ENCODE results near the gene ANKRD33B. TPM values are rescaled to one million over a fixed set of nuclear protein-coding genes. Genes with fewer than 3 reads are reported as not detected.

ANKRD33B gene
- total RNA-seq, 1 experiment from 2014 or later, result 14.9 TPM

GRCh38 chr5:10673407-10673806 lies 109.5 kb downstream of the ANKRD33B start:
- Histone ChIP-seq H3F3A (ENCODE audit: low read length, unreplicated experiment) (no peaks in the 10 kb centered on the region), H3K4me2 (ENCODE audit: low read length) (no peak overlapping the region), H3K79me2 (ENCODE audit: low read length) (no peaks in the 10 kb centered on the region), H2AFZ (ENCODE audit: low read length) (no peak overlapping the region), H3K9me2 (replicated peaks; ENCODE audit: low read length) (no peaks in the 10 kb centered on the region), H3K4me3 (ENCODE audit: low read length) (no peak overlapping the region), H3K9ac (ENCODE audit: low read length) (no peak overlapping the region), H3K36me3 (ENCODE audit: low read depth, low read length) (peaks cover 14% of the 10 kb centered on the region), H3K9me3 (ENCODE audit: low read length) (0 out of 2 replicates have a peak, but pooled peaks cover 3% of the 10 kb centered on the region), H3K4me1 (ENCODE audit: insufficient read depth, low read length) (no peaks in the 10 kb centered on the region), H4K20me1 (ENCODE audit: low read length) (no peaks in the 10 kb centered on the region), H3K27ac (ENCODE audit: low read length) (no peak overlapping the region), H3K27me3 (ENCODE audit: low read length) (no peaks in the 10 kb centered on the region)
- no peak for TF ChIP-seq EZH2phosphoT487 (IDR thresholded peaks at IDR 0.05; ENCODE audit: borderline replicate concordance, low read length)
- no peak for TF ChIP-seq EZH2 (IDR thresholded peaks at IDR 0.05; ENCODE audit: low read length, unreplicated experiment)
- TF ChIP-seq CTCF (conservative IDR thresholded peaks at IDR 0.05; ENCODE audit: low read depth, low read length), result no peak
- CTCF ChIA-PET, result no interaction called here
- ATAC-seq, result no peak
- intact Hi-C loops (cut with micrococcal nuclease), result loop anchor here (5.0 kb wide), 1 partner anchor 221 kb away; no protein-coding TSS in a partner anchor
- BruUV-seq (replicated peaks), result no TSS peak
- POLR2A ChIA-PET (ENCODE audit: unreplicated experiment), result no interaction called here
- DNase-seq, result no peak

GRCh38 chr5:10674096-10674495 lies 110.2 kb downstream of the ANKRD33B start:
- Histone ChIP-seq H2AFZ (ENCODE audit: low read length) (no peak overlapping the region), H3K9ac (ENCODE audit: low read length) (no peak overlapping the region), H3F3A (ENCODE audit: low read length, unreplicated experiment) (no peaks in the 10 kb centered on the region), H4K20me1 (ENCODE audit: low read length) (no peaks in the 10 kb centered on the region), H3K36me3 (ENCODE audit: low read depth, low read length) (peaks cover 21% of the 10 kb centered on the region), H3K4me2 (ENCODE audit: low read length) (no peak overlapping the region), H3K9me3 (ENCODE audit: low read length) (no peaks in the 10 kb centered on the region), H3K4me3 (ENCODE audit: low read length) (no peak overlapping the region), H3K27ac (ENCODE audit: low read length) (no peak overlapping the region), H3K9me2 (replicated peaks; ENCODE audit: low read length) (no peaks in the 10 kb centered on the region), H3K27me3 (ENCODE audit: low read length) (no peaks in the 10 kb centered on the region), H3K79me2 (ENCODE audit: low read length) (no peaks in the 10 kb centered on the region), H3K4me1 (ENCODE audit: insufficient read depth, low read length) (no peaks in the 10 kb centered on the region)
- no peak for DNase-seq
- POLR2A ChIA-PET (ENCODE audit: unreplicated experiment), result no interaction called here
- ATAC-seq, result no peak
- intact Hi-C loops (cut with micrococcal nuclease), result loop anchor here (5.0 kb wide), 1 partner anchor 222 kb away; no protein-coding TSS in a partner anchor
- no TSS peak for BruUV-seq (replicated peaks)
- TF ChIP-seq CTCF (conservative IDR thresholded peaks at IDR 0.05; ENCODE audit: low read depth, low read length) (no peak), EZH2 (IDR thresholded peaks at IDR 0.05; ENCODE audit: low read length, unreplicated experiment) (no peak), EZH2phosphoT487 (IDR thresholded peaks at IDR 0.05; ENCODE audit: borderline replicate concordance, low read length) (no peak)
- CTCF ChIA-PET, result no interaction called here

DNA sequence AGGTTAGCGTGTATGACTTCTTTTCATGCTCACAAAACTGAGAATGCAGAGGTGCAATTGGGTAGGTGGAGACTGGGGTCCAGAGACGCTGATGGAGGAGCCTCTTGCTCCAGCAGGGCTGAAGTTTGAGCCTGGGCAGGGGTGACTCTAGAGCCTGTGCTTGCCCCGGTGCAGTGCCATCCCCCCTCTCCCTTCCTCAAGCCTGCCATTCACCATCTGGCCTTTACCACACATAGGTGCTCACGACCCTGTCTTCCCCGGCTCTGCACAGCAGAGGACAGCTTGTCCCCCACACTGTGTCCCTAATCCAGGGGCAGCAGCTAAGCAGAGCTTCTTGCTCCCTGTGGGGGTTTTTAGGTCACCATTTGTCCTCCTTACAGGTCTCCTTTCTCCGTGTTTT lies 110.7 kb downstream of the ANKRD33B start:
- Histone ChIP-seq H3K79me2 (ENCODE audit: low read length) (no peaks in the 10 kb centered on the region), H3K9me3 (ENCODE audit: low read length) (no peaks in the 10 kb centered on the region), H3K27ac (ENCODE audit: low read length) (no peak overlapping the region), H4K20me1 (ENCODE audit: low read length) (no peaks in the 10 kb centered on the region), H3K4me3 (ENCODE audit: low read length) (no peak overlapping the region), H3K9ac (ENCODE audit: low read length) (no peak overlapping the region), H3K36me3 (ENCODE audit: low read depth, low read length) (peaks cover 26% of the 10 kb centered on the region), H3K4me1 (ENCODE audit: insufficient read depth, low read length) (no peaks in the 10 kb centered on the region), H3K9me2 (replicated peaks; ENCODE audit: low read length) (no peaks in the 10 kb centered on the region), H3F3A (ENCODE audit: low read length, unreplicated experiment) (no peaks in the 10 kb centered on the region), H2AFZ (ENCODE audit: low read length) (no peak overlapping the region), H3K27me3 (ENCODE audit: low read length) (no peaks in the 10 kb centered on the region), H3K4me2 (ENCODE audit: low read length) (no peak overlapping the region)
- intact Hi-C loops (cut with micrococcal nuclease), result loop anchor here (5.0 kb wide), 1 partner anchor 222 kb away; no protein-coding TSS in a partner anchor
- peak; percentile 10 for ATAC-seq
- TF ChIP-seq CTCF (conservative IDR thresholded peaks at IDR 0.05; ENCODE audit: low read depth, low read length) (no peak), EZH2phosphoT487 (IDR thresholded peaks at IDR 0.05; ENCODE audit: borderline replicate concordance, low read length) (no peak), EZH2 (IDR thresholded peaks at IDR 0.05; ENCODE audit: low read length, unreplicated experiment) (no peak)
- ChIA-PET CTCF (no interaction called here), POLR2A (ENCODE audit: unreplicated experiment) (no interaction called here)
- no peak for DNase-seq
- BruUV-seq (replicated peaks), result no TSS peak

Data from PC-3 (cell line).